A549 (cell line): ENCODE measurements around the gene GRID1. TPM values are rescaled to one million over a fixed set of nuclear protein-coding genes. Genes with fewer than 3 reads are reported as not detected.
"Not testable (repeated sequence)": the region's sequence is repeated elsewhere in the genome, so short reads cannot be mapped to it uniquely, and the experiment has no call there.

Source experiments
- ATAC-seq, 2 experiments: fragments of 200-7000 bp in 1 of 2; fragments of >200 bp in 1 of 2; cut with Nextera tagmentation in 1 of 2; cut with Tn5 transposase in 1 of 2; 3 replicates each; pipeline versions ENCODE4 v1.8.0 to v1.9.1; 2018 to 2020; ENCODE audit warnings: mild to moderate bottlenecking in 1 of 2, moderate library complexity in 1 of 2
- CTCF ChIA-PET: fragments of 300-600 bp; sonication (Branson Sonifier 250); formaldehyde crosslinking; extraction: SDS; loops from one replicate; lab custom pipeline; 2021; ENCODE audit warnings: antibody characterized with exemption, inconsistent platforms; lab: Yijun Ruan, JAX
- POLR2A ChIA-PET: fragments of 350-600 bp; formaldehyde crosslinking; extraction: SDS; loops from one replicate; lab custom pipeline; 2021; ENCODE audit warnings: antibody characterized with exemption, inconsistent platforms; lab: Yijun Ruan, JAX
- DNase-seq, 2 experiments: peaks; one replicate each; pipeline versions ENCODE4 v3.0.0 to v3.0.0-alpha.2; 2011 to 2016; ENCODE audit warnings: low read depth in 1 of 2, low spot score in 1 of 2
- FAIRE-seq: peaks from 2 replicates; lab custom pipeline; 2011; peaks lifted over from hg19 to GRCh38; lab: Jason Lieb, UNC
- H3K27ac ChIP-seq, 2 experiments: fragments of >200 bp; sonication (Bioruptor Twin); formaldehyde crosslinking; 3 replicates each; pipeline ENCODE4 v1.5.1; 2016 to 2017
- H3K4me1 ChIP-seq: fragments of >200 bp; sonication (Bioruptor Twin); formaldehyde crosslinking; 3 replicates; pipeline ENCODE4 v1.6.1; 2016
- H3K4me2 ChIP-seq: fragments of >200 bp; sonication (Bioruptor Twin); formaldehyde crosslinking; 3 replicates; pipeline ENCODE4 v1.6.1; 2016
- H3K4me3 ChIP-seq: fragments of >200 bp; sonication (Bioruptor Twin); formaldehyde crosslinking; 3 replicates; pipeline ENCODE4 v1.5.1; 2016
- H3K9me3 ChIP-seq: fragments of >200 bp; sonication (Bioruptor Twin); formaldehyde crosslinking; 3 replicates; pipeline ENCODE4 v1.6.1; 2016
- ATOH8 ChIP-seq: fragments of 250-450 bp; sonication (Bioruptor Pico); IDR thresholded peaks from 2 replicates; pipeline ENCODE4 v1.5.0; 2020; ENCODE audit warnings: low read depth, mild to moderate bottlenecking, moderate library complexity
- CEBPB ChIP-seq, 2 experiments: fragments of >200 bp in 1 of 2; sonication (Bioruptor Twin) in 1 of 2; formaldehyde crosslinking in 1 of 2; IDR thresholded peaks; 2 replicates each; pipeline ENCODE4 v1.6.1; 2012 to 2016
- CHD2 ChIP-seq: fragments of 150-350 bp; IDR thresholded peaks from 2 replicates; pipeline ENCODE4 v1.6.1; 2014; ENCODE audit warnings: low read length; ENCODE audit not compliant: partially characterized antibody
- CHD4 ChIP-seq: fragments of 200-600 bp; sonication (generic); IDR thresholded peaks from 2 replicates; pipeline ENCODE4 v1.6.1; 2016; ENCODE audit warnings: antibody characterized with exemption, mild to moderate bottlenecking, borderline replicate concordance
- FOSL2 ChIP-seq, 2 experiments: fragments of 450-650 bp in 1 of 2; fragments of >200 bp in 1 of 2; sonication (Bioruptor Twin) in 1 of 2; formaldehyde crosslinking; IDR thresholded peaks; 2 replicates each; pipeline versions ENCODE4 v1.5.0 to v1.6.1; 2016 to 2020; ENCODE audit warnings: mild to moderate bottlenecking in 1 of 2, moderate library complexity in 1 of 2
- FOXS1 ChIP-seq: fragments of 250-450 bp; sonication (Bioruptor Pico); IDR thresholded peaks from 2 replicates; pipeline ENCODE4 v1.5.0; 2020; ENCODE audit warnings: mild to moderate bottlenecking, moderate library complexity
- HEYL ChIP-seq: fragments of 250-450 bp; sonication (Bioruptor Pico); IDR thresholded peaks from 2 replicates; pipeline ENCODE4 v1.8.0; 2021; ENCODE audit warnings: mild to moderate bottlenecking, moderate library complexity
- HOXB5 ChIP-seq: fragments of 250-450 bp; sonication (Bioruptor Pico); IDR thresholded peaks from 2 replicates; pipeline ENCODE4 v1.5.0; 2020; ENCODE audit warnings: mild to moderate bottlenecking, moderate library complexity
- JUNB ChIP-seq: fragments of >200 bp; sonication (Bioruptor Twin); formaldehyde crosslinking; IDR thresholded peaks from 2 replicates; pipeline ENCODE4 v1.6.1; 2016
- KDM1A ChIP-seq: fragments of 200-600 bp; sonication (generic); IDR thresholded peaks from 2 replicates; pipeline ENCODE4 v1.6.1; 2016; ENCODE audit warnings: low read depth, mild to moderate bottlenecking
- KDM5A ChIP-seq: fragments of 200-600 bp; sonication (generic); IDR thresholded peaks from 2 replicates; pipeline ENCODE4 v1.6.1; 2016; ENCODE audit warnings: antibody characterized with exemption, mild to moderate bottlenecking
- NFE2L2 ChIP-seq: fragments of 150-350 bp; conservative IDR thresholded peaks from 2 replicates; pipeline ENCODE4 v1.6.1; 2014; ENCODE audit warnings: low read length
- RCOR1 ChIP-seq: fragments of 150-350 bp; IDR thresholded peaks from 2 replicates; pipeline ENCODE4 v1.6.1; 2014; ENCODE audit warnings: antibody characterized with exemption, low read length, low read depth
- TFCP2L1 ChIP-seq: fragments of 250-450 bp; sonication (Bioruptor Pico); IDR thresholded peaks from 2 replicates; pipeline ENCODE4 v1.5.0; 2021; ENCODE audit warnings: mild to moderate bottlenecking
- TP53 ChIP-seq: fragments of 250-450 bp; sonication (Bioruptor Pico); IDR thresholded peaks from 2 replicates; pipeline ENCODE4 v1.5.0; 2021; ENCODE audit warnings: mild to moderate bottlenecking, moderate library complexity
- ZFP36 ChIP-seq: fragments of 450-650 bp; IDR thresholded peaks from 2 replicates; pipeline ENCODE4 v1.6.1; 2014; ENCODE audit warnings: borderline replicate concordance; ENCODE audit not compliant: partially characterized antibody
- ZNF302 ChIP-seq: fragments of 250-450 bp; sonication (Bioruptor Pico); IDR thresholded peaks from 2 replicates; pipeline ENCODE4 v1.9.0; 2021; ENCODE audit warnings: inconsistent platforms, mild to moderate bottlenecking, moderate library complexity
- WGBS: methylation state at CpG from one replicate; pipeline ENCODE4 v1.1.6; 2017; ENCODE audit errors: missing lambda C conversion rate; 5-methylcytosine and 5-hydroxymethylcytosine counted together
- polyA plus RNA-seq, 4 experiments: library from polyadenylated mRNA; depleted of rRNA in 3 of 4; stranded (reverse); fragments of >200 nt; fragmentation: RNase III in 1 of 4; extraction: RNeasy Plus Mini Kit Qiagen cat#74134 plus additional on column Dnase treatment in 1 of 4; gene quantifications; 2 replicates in 3 of 4; 3 replicates in 1 of 4; pipeline ENCODE4 v1.2.3, GENCODE V29; 2011 to 2017
- TF ChIP-seq, protein P1 (sequence below): IDR thresholded peaks from 2 replicates; pipeline ENCODE4 v1.6.1; 2012; ENCODE audit warnings: low read depth, borderline replicate concordance

GRID1 gene
- polyA plus RNA-seq, 2 of the 4 experiments (the other 2 are of a cell fraction): 0.14 to 0.30 TPM

DNA sequence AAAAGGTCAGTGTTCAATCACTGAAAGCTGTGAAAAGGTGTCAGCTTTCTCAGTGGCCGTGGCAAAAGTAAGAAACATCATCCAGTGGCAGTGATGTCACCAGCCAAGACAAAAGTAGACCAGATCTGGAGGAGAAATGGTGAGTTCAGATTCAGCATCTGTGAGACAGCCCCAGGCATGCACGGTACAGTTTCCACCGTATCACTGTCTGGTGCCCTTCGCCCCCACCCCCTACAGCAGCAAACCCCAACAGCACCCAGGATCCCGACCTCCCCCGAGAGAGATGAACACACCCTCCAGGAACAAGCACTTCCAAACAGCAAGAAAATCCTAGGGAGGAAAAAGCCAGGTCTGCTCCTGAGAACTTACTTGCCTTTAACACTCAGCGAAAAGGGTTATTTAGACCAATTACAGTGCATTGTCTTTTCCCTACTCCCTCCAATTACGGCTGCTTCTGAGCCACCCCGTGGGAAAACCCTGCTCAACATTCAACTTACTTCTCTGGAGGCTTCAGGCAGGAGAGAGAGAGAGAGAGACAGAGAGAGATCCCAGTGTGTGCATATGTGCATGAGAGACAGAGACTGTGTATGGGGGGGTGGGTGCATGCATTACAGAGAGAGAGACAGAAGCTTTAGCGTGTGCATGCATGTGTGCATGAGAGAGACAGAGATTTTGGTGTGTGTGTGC, 189.6 kb downstream of the GRID1 start:
- DNase-seq: no peak
- POLR2A ChIA-PET: no interaction called here

GRCh38 chr10:86175476-86175875, 191.1 kb downstream of the GRID1 start:
- ATAC-seq, H3K9me3 ChIP-seq, POLR2A ChIA-PET, H3K4me1 ChIP-seq, H3K4me2 ChIP-seq, FAIRE-seq, DNase-seq, H3K4me3 ChIP-seq, H3K27ac ChIP-seq, CTCF ChIA-PET: not testable (repeated sequence)
- WGBS: 56% methylated on average over 10 of the region's 10 CpGs

More for the DNA sequence above, 189.6 kb downstream of the GRID1 start:
- Histone ChIP-seq H3K27ac (no peak overlapping the region), H3K9me3 (no peaks in the 10 kb centered on the region), H3K4me3 (no peak overlapping the region), H3K4me2 (no peak overlapping the region), H3K4me1 (no peaks in the 10 kb centered on the region)
- TF ChIP-seq FOSL2 (IDR thresholded peaks at IDR 0.05) (no peak), FOSL2 (CRISPR knock-in tag; IDR thresholded peaks at IDR 0.05) (no peak), CHD2 (no peak), JUNB (no peak), FOXS1 (CRISPR knock-in tag) (no peak), TP53 (CRISPR knock-in tag) (no peak), RCOR1 (no peak), KDM1A (no peak), ATOH8 (CRISPR knock-in tag) (no peak), ZNF302 (CRISPR knock-in tag) (no peak), CEBPB (IDR thresholded peaks at IDR 0.05) (no peak), NFE2L2 (no peak), CHD4 (no peak), TFCP2L1 (no peak), KDM5A (no peak), HOXB5 (CRISPR knock-in tag) (no peak)
- TF ChIP-seq, protein P1, sequence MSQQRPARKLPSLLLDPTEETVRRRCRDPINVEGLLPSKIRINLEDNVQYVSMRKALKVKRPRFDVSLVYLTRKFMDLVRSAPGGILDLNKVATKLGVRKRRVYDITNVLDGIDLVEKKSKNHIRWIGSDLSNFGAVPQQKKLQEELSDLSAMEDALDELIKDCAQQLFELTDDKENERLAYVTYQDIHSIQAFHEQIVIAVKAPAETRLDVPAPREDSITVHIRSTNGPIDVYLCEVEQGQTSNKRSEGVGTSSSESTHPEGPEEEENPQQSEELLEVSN: no peak
- 19% methylated on average over 10 of the region's 10 CpGs for whole genome bisulfite sequencing
- CTCF ChIA-PET: no interaction called here
- no peak for ATAC-seq
- no peak for FAIRE-seq

DNA sequence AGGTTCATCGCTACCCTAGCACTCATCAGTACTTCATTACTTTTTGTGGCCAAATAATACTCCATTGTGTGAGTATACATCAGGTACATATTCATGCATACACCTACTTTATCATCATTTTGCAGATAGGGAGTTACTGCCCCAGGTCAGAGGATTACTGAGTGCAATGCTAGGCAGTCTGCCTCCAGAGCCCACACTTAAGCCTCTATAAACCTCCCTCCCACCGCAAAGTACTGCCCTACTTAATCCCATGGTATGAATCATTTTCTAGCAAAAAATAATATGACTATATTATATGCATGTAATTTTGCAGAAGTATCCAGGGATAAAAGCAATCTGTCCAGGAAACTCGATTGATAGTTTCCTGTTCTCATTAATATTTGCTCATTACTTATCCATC, 194.3 kb downstream of the GRID1 start:
- Histone ChIP-seq H3K4me1 (no peaks in the 10 kb centered on the region), H3K9me3 (no peaks in the 10 kb centered on the region), H3K4me3 (no peak overlapping the region), H3K27ac (no peak overlapping the region), H3K4me2 (no peak overlapping the region)
- FAIRE-seq: no peak
- WGBS: 17% methylated on average over 3 of the region's 3 CpGs
- POLR2A ChIA-PET: no interaction called here
- TF ChIP-seq ZFP36 (no peak), HEYL (CRISPR knock-in tag) (no peak)
- CTCF ChIA-PET: no interaction called here
- ATAC-seq: no peak
- DNase-seq: no peak
